Astrocyte (in vitro differentiated cells and primary cell): ENCODE results near the gene DNALI1. TPM values are rescaled to one million over a fixed set of nuclear protein-coding genes. Genes with fewer than 3 reads are reported as not detected.

Experiments
- DNase-seq: peaks from one replicate; pipeline ENCODE4 v3.0.0-alpha.2; 2010; ENCODE audit warnings: low read depth
- FAIRE-seq: peaks from 2 replicates; lab custom pipeline; 2011; peaks lifted over from hg19 to GRCh38; lab: Jason Lieb, UNC
- H2AFZ ChIP-seq: 2 replicates; pipeline ENCODE4 v1.6.0; 2012; ENCODE audit warnings: low read depth, low read length, inconsistent platforms
- H3K27ac ChIP-seq: 2 replicates; pipeline ENCODE4 v1.5.1; 2011; ENCODE audit warnings: low read depth, low read length, inconsistent platforms
- H3K27me3 ChIP-seq: 2 replicates; pipeline ENCODE4 v1.6.0; 2011; ENCODE audit warnings: low read length, inconsistent platforms; ENCODE audit not compliant: insufficient read depth
- H3K36me3 ChIP-seq: 2 replicates; pipeline ENCODE4 v1.5.1; 2011; ENCODE audit warnings: low read length, inconsistent platforms; ENCODE audit not compliant: insufficient read depth
- H3K4me1 ChIP-seq: 2 replicates; pipeline ENCODE4 v1.5.1; 2011; ENCODE audit warnings: low read length, inconsistent platforms; ENCODE audit not compliant: insufficient read depth
- H3K4me2 ChIP-seq: 2 replicates; pipeline ENCODE4 v1.6.0; 2012; ENCODE audit warnings: low read length, inconsistent platforms
- H3K4me3 ChIP-seq: 2 replicates; pipeline ENCODE4 v1.5.1; 2011; ENCODE audit warnings: low read depth, mild to moderate bottlenecking, low read length, inconsistent platforms; ENCODE audit not compliant: insufficient read depth
- H3K79me2 ChIP-seq: 2 replicates; pipeline ENCODE4 v1.6.0; 2012; ENCODE audit warnings: mild to moderate bottlenecking, low read length, inconsistent platforms; ENCODE audit not compliant: insufficient read depth
- H3K9ac ChIP-seq: 2 replicates; pipeline ENCODE4 v1.6.0; 2012; ENCODE audit warnings: mild to moderate bottlenecking, low read length, inconsistent platforms
- H3K9me3 ChIP-seq: 2 replicates; pipeline ENCODE4 v1.5.1; 2012; ENCODE audit warnings: low read depth, mild to moderate bottlenecking, low read length, inconsistent platforms; ENCODE audit not compliant: insufficient read depth
- H4K20me1 ChIP-seq: 2 replicates; pipeline ENCODE4 v1.6.0; 2012; ENCODE audit warnings: low read length, inconsistent platforms; ENCODE audit not compliant: insufficient read depth
- H3K27ac Mint-ChIP-seq: one replicate; pipeline ENCODE4 v1.8.0; 2021; ENCODE audit warnings: mild to moderate bottlenecking, mixed read lengths; ENCODE audit not compliant: unreplicated experiment
- H3K27me3 Mint-ChIP-seq: one replicate; pipeline ENCODE4 v1.8.0; 2021; ENCODE audit warnings: low read depth, mixed read lengths; ENCODE audit not compliant: unreplicated experiment
- H3K36me3 Mint-ChIP-seq: one replicate; pipeline ENCODE4 v1.8.0; 2021; ENCODE audit warnings: low read depth, mixed read lengths; ENCODE audit not compliant: unreplicated experiment
- H3K4me1 Mint-ChIP-seq: one replicate; pipeline ENCODE4 v1.8.0; 2021; ENCODE audit warnings: low read depth, mixed read lengths; ENCODE audit not compliant: unreplicated experiment
- H3K4me3 Mint-ChIP-seq: one replicate; pipeline ENCODE4 v1.8.0; 2021; ENCODE audit warnings: mild to moderate bottlenecking, moderate library complexity, mixed read lengths; ENCODE audit not compliant: unreplicated experiment
- H3K9me3 Mint-ChIP-seq: one replicate; pipeline ENCODE4 v1.8.0; 2021; ENCODE audit warnings: mild to moderate bottlenecking, mixed read lengths; ENCODE audit not compliant: unreplicated experiment
- EZH2 ChIP-seq: IDR thresholded peaks from 2 replicates; pipeline ENCODE4 v1.6.1; 2012; ENCODE audit warnings: mild to moderate bottlenecking, low read length, inconsistent platforms; ENCODE audit not compliant: insufficient read depth
- total RNA-seq: library from RNA; stranded (reverse); gene quantifications from 2 replicates; pipeline ENCODE4 v1.2.1, GENCODE V29; 2021
- TF ChIP-seq, protein P1 (sequence below): IDR thresholded peaks from 2 replicates; pipeline ENCODE4 v1.5.1; 2011; ENCODE audit warnings: low read depth, mild to moderate bottlenecking, inconsistent platforms, low read length, moderate library complexity; ENCODE audit not compliant: insufficient read depth

The DNALI1 gene
- total RNA-seq, 1 donor from 2014 or later, result 9.6 TPM

DNA sequence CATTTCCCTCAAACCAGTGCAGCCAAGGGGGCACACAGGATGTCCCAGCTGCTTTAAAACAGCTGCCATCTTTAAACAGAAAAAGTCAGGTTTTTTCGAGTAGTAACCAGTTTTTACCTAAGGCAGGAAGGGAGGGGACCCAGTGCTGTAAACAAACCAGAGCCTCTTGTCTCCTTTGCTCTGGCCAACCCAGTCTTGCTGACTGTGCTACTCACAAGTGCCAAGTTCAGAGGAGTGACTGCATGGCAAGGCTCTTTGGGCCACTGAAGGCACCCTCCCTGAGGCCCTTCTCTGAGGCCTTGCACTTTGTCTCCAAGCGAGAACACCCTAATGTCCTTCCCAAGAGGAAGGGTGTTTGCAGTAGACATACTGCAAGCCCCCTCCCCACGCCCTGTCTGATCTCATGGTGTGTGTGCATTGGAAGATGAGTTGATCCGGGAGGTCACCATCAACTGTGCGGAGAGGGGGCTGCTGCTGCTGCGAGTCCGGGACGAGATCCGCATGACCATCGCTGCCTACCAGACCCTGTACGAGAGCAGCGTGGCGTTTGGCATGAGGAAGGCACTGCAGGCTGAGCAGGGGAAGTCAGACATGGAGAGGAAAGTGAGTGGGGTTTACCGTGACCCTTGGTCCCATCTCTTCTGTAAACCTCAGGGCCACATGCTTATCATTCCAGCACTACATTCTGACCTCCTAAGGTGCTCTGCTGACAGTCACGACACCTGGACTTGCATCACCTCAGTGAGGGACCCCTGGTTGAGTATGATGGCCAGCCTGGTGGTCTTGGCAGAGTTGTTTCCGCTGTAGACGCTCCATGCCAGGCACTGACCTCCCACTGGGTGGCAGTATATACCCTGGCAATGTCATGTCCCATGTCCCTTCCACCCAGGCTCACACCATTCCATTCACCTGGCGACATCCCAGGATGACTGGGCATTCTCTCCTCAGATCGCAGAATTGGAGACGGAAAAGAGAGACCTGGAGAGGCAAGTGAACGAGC, 4.7 kb downstream of the DNALI1 start:
- Histone ChIP-seq H3K36me3 (peaks cover 16% of the 10 kb centered on the region), H3K27ac (no peak overlapping the region), H3K4me2 (no peak overlapping the region), H3K79me2 (no peaks in the 10 kb centered on the region), H3K4me1 (peaks cover 10% of the 10 kb centered on the region), H4K20me1 (no peaks in the 10 kb centered on the region), H3K9ac (no peak overlapping the region), H3K4me3 (no peak overlapping the region), H3K27me3 (no peaks in the 10 kb centered on the region), H3K9me3 (no peaks in the 10 kb centered on the region), H2AFZ (no peak overlapping the region)
- H3K4me1 Mint-ChIP-seq, result peaks cover 8% of the 10 kb centered on the region
- no peaks in the 10 kb centered on the region for H3K27me3 Mint-ChIP-seq
- no peak for FAIRE-seq
- DNase-seq, result no peak
- no peak overlapping the region for H3K4me3 Mint-ChIP-seq
- H3K9me3 Mint-ChIP-seq, result no peaks in the 10 kb centered on the region
- H3K36me3 Mint-ChIP-seq, result peaks cover 11% of the 10 kb centered on the region
- TF ChIP-seq, protein P1, sequence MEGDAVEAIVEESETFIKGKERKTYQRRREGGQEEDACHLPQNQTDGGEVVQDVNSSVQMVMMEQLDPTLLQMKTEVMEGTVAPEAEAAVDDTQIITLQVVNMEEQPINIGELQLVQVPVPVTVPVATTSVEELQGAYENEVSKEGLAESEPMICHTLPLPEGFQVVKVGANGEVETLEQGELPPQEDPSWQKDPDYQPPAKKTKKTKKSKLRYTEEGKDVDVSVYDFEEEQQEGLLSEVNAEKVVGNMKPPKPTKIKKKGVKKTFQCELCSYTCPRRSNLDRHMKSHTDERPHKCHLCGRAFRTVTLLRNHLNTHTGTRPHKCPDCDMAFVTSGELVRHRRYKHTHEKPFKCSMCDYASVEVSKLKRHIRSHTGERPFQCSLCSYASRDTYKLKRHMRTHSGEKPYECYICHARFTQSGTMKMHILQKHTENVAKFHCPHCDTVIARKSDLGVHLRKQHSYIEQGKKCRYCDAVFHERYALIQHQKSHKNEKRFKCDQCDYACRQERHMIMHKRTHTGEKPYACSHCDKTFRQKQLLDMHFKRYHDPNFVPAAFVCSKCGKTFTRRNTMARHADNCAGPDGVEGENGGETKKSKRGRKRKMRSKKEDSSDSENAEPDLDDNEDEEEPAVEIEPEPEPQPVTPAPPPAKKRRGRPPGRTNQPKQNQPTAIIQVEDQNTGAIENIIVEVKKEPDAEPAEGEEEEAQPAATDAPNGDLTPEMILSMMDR, result peak; percentile 38
- TF ChIP-seq EZH2, result no peak
- no peak overlapping the region for H3K27ac Mint-ChIP-seq

DNA sequence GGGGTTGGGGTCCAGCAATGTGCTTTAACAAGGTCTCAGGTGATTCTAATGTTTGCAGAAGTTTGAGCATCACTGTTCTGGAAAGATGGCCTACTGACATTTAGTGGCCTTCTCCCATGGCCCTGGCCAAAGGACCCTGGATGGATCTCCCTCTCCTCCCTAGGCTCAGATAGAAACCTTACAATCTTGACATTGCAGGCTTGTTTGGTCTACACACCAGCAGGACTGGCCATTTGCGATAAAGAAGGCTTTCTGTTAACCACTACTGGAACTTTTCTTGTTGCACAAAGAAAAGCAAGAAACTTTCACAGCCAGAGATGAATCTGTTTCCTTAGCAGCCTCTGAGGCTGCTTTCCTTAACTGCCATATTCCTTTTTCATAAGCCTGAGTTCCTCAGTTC, 6.2 kb downstream of the DNALI1 start:
- Histone ChIP-seq H3K27me3 (no peaks in the 10 kb centered on the region), H3K27ac (no peak overlapping the region), H3K4me3 (no peak overlapping the region), H3K79me2 (no peaks in the 10 kb centered on the region), H3K9ac (no peak overlapping the region), H2AFZ (no peak overlapping the region), H4K20me1 (peaks cover 7% of the 10 kb centered on the region), H3K36me3 (peaks cover 31% of the 10 kb centered on the region), H3K4me1 (no peaks in the 10 kb centered on the region), H3K4me2 (no peak overlapping the region), H3K9me3 (no peaks in the 10 kb centered on the region)
- no peak for TF ChIP-seq EZH2
- TF ChIP-seq, protein P1, result no peak
- Mint-ChIP-seq H3K4me3 (no peak overlapping the region), H3K27me3 (no peaks in the 10 kb centered on the region), H3K27ac (no peak overlapping the region), H3K9me3 (no peaks in the 10 kb centered on the region), H3K4me1 (peaks cover 1% of the 10 kb centered on the region), H3K36me3 (peaks cover 18% of the 10 kb centered on the region)
- no peak for DNase-seq
- no peak for FAIRE-seq

DNA sequence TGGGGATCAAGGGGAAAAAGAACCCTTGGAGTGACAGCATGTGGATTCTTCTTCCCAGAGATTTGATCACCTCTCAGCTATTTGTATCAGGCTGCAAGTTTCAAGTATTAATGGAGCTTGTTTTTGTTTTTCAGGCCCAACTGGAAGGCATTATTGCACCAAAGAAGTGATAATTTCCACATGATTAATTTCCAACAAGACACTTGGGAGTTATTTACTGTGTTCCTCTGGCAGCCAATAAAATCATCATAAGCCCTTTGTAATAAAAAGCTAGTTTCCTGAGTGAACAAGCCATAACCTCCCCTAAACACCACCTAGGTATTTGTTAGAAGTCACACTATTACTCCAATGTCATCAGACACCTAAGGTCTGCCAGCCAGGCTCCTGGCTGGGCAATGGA, 8.2 kb downstream of the DNALI1 start:
- H2AFZ ChIP-seq, result no peak overlapping the region
- H3K27ac Mint-ChIP-seq, result no peak overlapping the region
- H3K4me2 ChIP-seq, result no peak overlapping the region
- no peaks in the 10 kb centered on the region for H3K9me3 ChIP-seq
- H3K4me1 ChIP-seq, result no peaks in the 10 kb centered on the region
- H3K27me3 Mint-ChIP-seq, result no peaks in the 10 kb centered on the region
- DNase-seq (no peak), FAIRE-seq (no peak)
- no peaks in the 10 kb centered on the region for H3K4me1 Mint-ChIP-seq
- no peak overlapping the region for H3K27ac ChIP-seq
- no peaks in the 10 kb centered on the region for H3K79me2 ChIP-seq
- H4K20me1 ChIP-seq, result peaks cover 11% of the 10 kb centered on the region
- TF ChIP-seq EZH2, result no peak
- TF ChIP-seq, protein P1, result no peak
- H3K9ac ChIP-seq, result no peak overlapping the region
- H3K9me3 Mint-ChIP-seq, result no peaks in the 10 kb centered on the region
- no peaks in the 10 kb centered on the region for H3K27me3 ChIP-seq
- peaks cover 26% of the 10 kb centered on the region for H3K36me3 Mint-ChIP-seq
- peaks cover 49% of the 10 kb centered on the region for H3K36me3 ChIP-seq
- no peak overlapping the region for H3K4me3 Mint-ChIP-seq
- no peak overlapping the region for H3K4me3 ChIP-seq
